Activated CD8-positive, alpha-beta memory T cell treated with anti-CD3 and anti-CD28 coated beads for 4 hours (primary cell): ENCODE measurements around the gene KIF1A.

Source experiments
- DNase-seq, 2 donors: peaks; one replicate each; pipeline ENCODE4 v3.0.0-alpha.2; 2020; ENCODE audit warnings: low read depth in 2 of 2

The KIF1A gene

GRCh38 chr2:240720686-240721595 lies 99.1 kb downstream of the KIF1A start:
- no peak for DNase-seq

- DNase-seq, result no peak
Observed at GRCh38 chr2:240719676-240720545, 100.1 kb downstream of the KIF1A start.

GRCh38 chr2:240718896-240719490 lies 101.0 kb downstream of the KIF1A start:
- no peak for DNase-seq

GRCh38 chr2:240717681-240718581 lies 102.1 kb downstream of the KIF1A start:
- no peak for DNase-seq

GRCh38 chr2:240717181-240717641 lies 102.8 kb downstream of the KIF1A start:
- no peak for DNase-seq

GRCh38 chr2:240716130-240716798 lies 103.8 kb downstream of the KIF1A start:
- no peak for DNase-seq

GRCh38 chr2:240714747-240715725 lies 105.0 kb downstream of the KIF1A start:
- no peak for DNase-seq

GRCh38 chr2:240713928-240714746 lies 105.9 kb downstream of the KIF1A start:
- DNase-seq, result no peak

- no peak for DNase-seq
Observed at GRCh38 chr2:240713071-240713927, 106.7 kb downstream of the KIF1A start.

- no peak for DNase-seq
Observed at GRCh38 chr2:240712121-240712520, 107.9 kb downstream of the KIF1A start.

GRCh38 chr2:240711701-240712100 lies 108.3 kb downstream of the KIF1A start:
- DNase-seq, result no peak

GRCh38 chr2:240711296-240711695 lies 108.7 kb downstream of the KIF1A start:
- DNase-seq, result no peak

- no peak for DNase-seq
Observed at GRCh38 chr2:240708457-240708856, 111.6 kb downstream of the KIF1A start.

GRCh38 chr2:240707821-240708220 lies 112.2 kb downstream of the KIF1A start:
- no peak for DNase-seq

GRCh38 chr2:240707043-240707756 lies 112.8 kb downstream of the KIF1A start:
- DNase-seq, result no peak

- DNase-seq, result no peak
Observed at GRCh38 chr2:240705204-240705791, 114.7 kb downstream of the KIF1A start.
